ENCODE data around the gene GLRX2.

GRCh38 chr1:193066606-193067005 is 38.6 kb downstream of the GLRX2 start:
- TF ChIP-seq CTCF (IDR thresholded peaks at IDR 0.05; ENCODE audit: insufficient read depth, low read length, poor library complexity, severe bottlenecking) (no peak), EZH2phosphoT487 (conservative IDR thresholded peaks at IDR 0.05; ENCODE audit: low read length) (no peak)

Measured in SU-DHL-6 (cell line).